Subcutaneous abdominal adipose tissue (tissue), 5 donors: ENCODE results near the gene LAMC3.

Source experiments
- H3K27ac ChIP-seq: one replicate; pipeline ENCODE4 v1.7.0; 2013; ENCODE audit warnings: low read depth, mild to moderate bottlenecking, inconsistent platforms, low read length, moderate library complexity
- H3K27me3 ChIP-seq, 5 donors: one replicate each; pipeline ENCODE4 v1.7.0; 2013; ENCODE audit warnings: low read length in 5 of 5, inconsistent platforms in 1 of 5; ENCODE audit not compliant: control insufficient read depth in 5 of 5, insufficient read depth in 4 of 5
- H3K36me3 ChIP-seq, 5 donors: one replicate each; pipeline ENCODE4 v1.7.0; 2013; ENCODE audit warnings: low read length in 5 of 5; ENCODE audit not compliant: control insufficient read depth in 5 of 5, insufficient read depth in 5 of 5
- H3K4me1 ChIP-seq, 5 donors: one replicate each; pipeline ENCODE4 v1.7.0; 2013; ENCODE audit warnings: low read length in 5 of 5, mild to moderate bottlenecking in 3 of 5, moderate library complexity in 1 of 5; ENCODE audit not compliant: control insufficient read depth in 5 of 5, insufficient read depth in 5 of 5
- H3K4me3 ChIP-seq, 5 donors: one replicate each; pipeline ENCODE4 v1.7.0; 2013; ENCODE audit warnings: low read length in 5 of 5, low read depth in 1 of 5
- H3K9ac ChIP-seq, 5 donors: one replicate each; pipeline ENCODE4 v1.7.0; 2013; ENCODE audit warnings: low read length in 5 of 5, mild to moderate bottlenecking in 4 of 5, moderate library complexity in 3 of 5
- H3K9me3 ChIP-seq, 5 donors: one replicate each; pipeline ENCODE4 v1.7.0; 2013; ENCODE audit warnings: low read length in 5 of 5; ENCODE audit not compliant: control insufficient read depth in 5 of 5
- donor health status: healthy.
- donor health status: healthy.
- donor health status: healthy.
- donor health status: healthy.
- donor health status: healthy.

Gene LAMC3

DNA sequence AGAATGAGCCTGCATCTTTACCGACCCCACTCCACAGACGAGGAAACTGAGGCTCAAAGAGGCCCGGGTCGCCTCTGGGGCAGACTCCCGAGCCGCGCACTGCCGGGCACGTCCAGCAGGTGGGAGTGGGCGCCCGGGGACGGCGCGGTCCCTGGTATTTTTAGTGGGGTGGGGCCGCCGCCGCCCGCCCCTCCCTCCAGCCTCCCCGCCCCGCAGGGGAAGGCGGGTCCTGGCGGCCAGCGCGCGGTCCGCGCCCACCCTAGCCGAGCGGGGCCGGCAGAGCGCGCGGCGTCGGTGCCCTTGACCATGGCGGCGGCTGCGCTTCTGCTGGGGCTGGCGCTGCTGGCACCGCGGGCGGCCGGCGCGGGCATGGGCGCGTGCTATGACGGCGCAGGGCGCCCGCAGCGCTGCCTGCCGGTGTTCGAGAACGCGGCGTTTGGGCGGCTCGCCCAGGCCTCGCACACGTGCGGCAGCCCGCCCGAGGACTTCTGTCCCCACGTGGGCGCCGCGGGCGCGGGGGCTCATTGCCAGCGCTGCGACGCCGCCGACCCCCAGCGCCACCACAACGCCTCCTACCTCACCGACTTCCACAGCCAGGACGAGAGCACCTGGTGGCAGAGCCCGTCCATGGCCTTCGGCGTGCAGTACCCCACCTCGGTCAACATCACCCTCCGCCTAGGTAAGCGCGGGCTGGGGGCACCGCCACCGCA lies at the start of gene LAMC3:
Gene LAMC3, plus strand, starts transcription at position 266 of the 710 bp plus-strand sequence. Its CDS starts 41 bp downstream, at position 307.
- H3K9ac ChIP-seq = no peak within 1 kb of the TSS
- peaks cover 28 to 46% (median 37%) of the 10 kb centered on the region in 5 donors for H3K27me3 ChIP-seq
- no peaks in the 10 kb centered on the region for H3K36me3 ChIP-seq
- H3K4me1 ChIP-seq = peaks cover 0 to 9% (median 2%) of the 10 kb centered on the region in 5 donors
- H3K4me3 ChIP-seq = peak within 1 kb of the TSS in 2 of 5 donors; percentile 22 to 31
- H3K27ac ChIP-seq = no peak within 1 kb of the TSS
- no peaks in the 10 kb centered on the region for H3K9me3 ChIP-seq

DNA sequence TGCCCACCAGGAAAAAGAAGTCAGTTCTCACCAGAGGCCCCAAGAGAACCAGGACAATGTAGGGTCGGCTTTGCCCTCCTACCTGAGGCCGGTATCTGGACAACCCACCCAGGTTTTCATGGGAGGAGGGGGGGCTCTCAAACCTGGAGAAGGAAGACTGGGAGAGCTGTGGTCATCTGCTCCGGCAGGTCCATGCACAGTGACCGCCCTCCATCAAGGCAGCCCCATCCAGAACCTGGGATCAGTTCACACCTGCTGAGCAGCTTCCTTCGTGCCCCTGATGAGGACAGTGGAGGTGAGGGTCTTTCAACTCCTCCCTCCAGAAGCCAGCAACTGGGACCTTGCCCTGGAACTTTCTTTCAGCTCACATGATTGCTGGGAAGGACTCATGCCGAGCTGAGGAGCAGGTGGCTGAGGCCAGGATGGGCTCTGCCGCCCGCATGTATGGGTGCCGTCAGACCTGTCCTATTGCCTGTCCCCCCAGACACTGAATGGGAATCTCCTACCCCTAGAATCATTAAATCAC lies 49.1 kb upstream of the LAMC3 start:
- no peak overlapping the region for H3K27ac ChIP-seq
- no peaks in the 10 kb centered on the region for H3K9me3 ChIP-seq
- no peak overlapping the region for H3K4me3 ChIP-seq
- H3K4me1 ChIP-seq = peaks cover 0 to 4% (median 0%) of the 10 kb centered on the region in 5 donors
- no peak overlapping the region for H3K9ac ChIP-seq
- no peaks in the 10 kb centered on the region for H3K36me3 ChIP-seq
- H3K27me3 ChIP-seq = peaks cover 11 to 26% (median 22%) of the 10 kb centered on the region in 5 donors

DNA sequence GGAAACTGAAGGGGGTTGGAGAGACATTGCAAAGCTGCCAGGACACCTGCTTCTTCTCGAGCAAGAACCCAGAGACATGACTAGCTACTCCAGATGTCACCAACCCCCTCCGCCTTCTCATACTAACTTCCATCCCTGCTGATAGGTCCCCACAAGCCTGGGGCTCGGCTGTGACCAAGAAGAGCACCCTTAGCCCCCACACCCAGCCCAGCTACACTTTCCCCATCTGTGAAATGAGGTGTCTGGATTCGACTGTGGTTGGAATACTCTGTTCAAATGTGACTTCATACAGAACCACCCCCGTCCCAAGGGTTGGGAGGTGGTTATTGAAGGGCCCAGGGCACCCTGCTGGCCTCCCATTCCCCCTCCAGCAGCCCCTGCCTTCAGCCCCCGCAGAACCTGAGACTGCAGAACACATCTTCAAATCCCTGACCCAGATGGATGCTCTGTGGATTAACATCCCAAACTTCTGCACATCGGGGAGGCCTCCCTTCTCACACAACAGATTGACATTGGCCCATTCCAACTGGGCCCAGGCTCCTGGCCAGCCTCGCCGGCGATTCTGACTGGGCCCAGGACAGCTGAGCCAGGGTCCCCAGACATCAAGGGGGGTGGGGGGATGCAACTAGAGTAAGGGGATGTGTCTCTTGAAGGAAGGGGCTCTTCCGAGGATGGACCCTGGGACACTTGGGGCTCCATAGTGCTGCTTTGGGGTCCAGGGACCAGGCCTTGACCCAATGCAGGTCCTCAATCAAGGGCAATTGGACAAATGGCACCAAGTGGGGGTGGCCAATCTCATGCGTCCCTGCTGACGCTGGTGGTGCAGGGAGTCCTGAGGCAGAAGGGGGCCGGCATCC lies 48.2 kb upstream of the LAMC3 start:
- no peak overlapping the region for H3K27ac ChIP-seq
- no peak overlapping the region for H3K9ac ChIP-seq
- H3K4me3 ChIP-seq = no peak overlapping the region
- H3K9me3 ChIP-seq = no peaks in the 10 kb centered on the region
- H3K36me3 ChIP-seq = no peaks in the 10 kb centered on the region
- peaks cover 11 to 25% (median 19%) of the 10 kb centered on the region in 5 donors for H3K27me3 ChIP-seq
- peaks cover 0 to 4% (median 0%) of the 10 kb centered on the region in 5 donors for H3K4me1 ChIP-seq

DNA sequence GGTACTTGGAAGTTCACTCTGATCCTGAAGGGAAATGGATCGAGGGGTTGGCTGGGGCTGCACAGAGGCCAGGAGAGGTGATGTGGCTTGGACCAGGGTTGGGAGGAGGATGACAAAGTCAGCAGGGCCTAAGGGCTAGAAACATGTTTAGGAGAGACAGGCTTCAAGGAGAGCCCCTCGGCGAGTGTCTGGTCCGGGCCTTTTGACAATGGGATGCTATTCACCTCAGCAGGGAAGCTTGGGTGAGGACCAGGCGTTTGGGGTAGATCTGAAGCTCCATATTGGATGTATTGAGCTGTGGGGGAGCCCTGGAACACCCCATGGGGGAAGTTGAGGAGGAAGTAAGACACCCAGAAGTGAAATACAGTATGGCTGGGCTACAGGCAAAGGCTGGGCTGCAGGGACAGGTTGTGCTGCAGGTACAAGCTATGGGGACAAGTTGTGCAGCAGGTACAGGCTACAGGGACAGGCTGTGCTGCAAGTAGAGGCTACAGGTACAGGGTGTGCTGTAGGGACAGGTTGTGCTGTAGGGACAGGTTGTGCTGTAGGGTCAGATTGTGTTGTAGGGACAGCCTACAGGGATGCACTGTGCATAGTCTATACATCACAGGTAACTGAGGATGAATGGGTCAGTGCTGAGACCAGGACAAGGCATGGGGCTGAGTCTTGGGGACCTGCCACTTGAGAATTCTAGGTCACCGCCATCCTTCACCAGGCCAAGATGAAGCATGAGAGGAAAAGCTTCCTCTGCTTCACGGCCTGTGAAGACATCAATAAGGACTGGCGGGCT lies 47.3 kb upstream of the LAMC3 start:
- H3K27ac ChIP-seq = no peak overlapping the region
- no peak overlapping the region for H3K9ac ChIP-seq
- no peaks in the 10 kb centered on the region for H3K9me3 ChIP-seq
- H3K36me3 ChIP-seq = no peaks in the 10 kb centered on the region
- H3K4me1 ChIP-seq = peaks cover 0 to 4% (median 0%) of the 10 kb centered on the region in 5 donors
- H3K4me3 ChIP-seq = no peak overlapping the region
- peaks cover 6 to 16% (median 11%) of the 10 kb centered on the region in 5 donors for H3K27me3 ChIP-seq

DNA sequence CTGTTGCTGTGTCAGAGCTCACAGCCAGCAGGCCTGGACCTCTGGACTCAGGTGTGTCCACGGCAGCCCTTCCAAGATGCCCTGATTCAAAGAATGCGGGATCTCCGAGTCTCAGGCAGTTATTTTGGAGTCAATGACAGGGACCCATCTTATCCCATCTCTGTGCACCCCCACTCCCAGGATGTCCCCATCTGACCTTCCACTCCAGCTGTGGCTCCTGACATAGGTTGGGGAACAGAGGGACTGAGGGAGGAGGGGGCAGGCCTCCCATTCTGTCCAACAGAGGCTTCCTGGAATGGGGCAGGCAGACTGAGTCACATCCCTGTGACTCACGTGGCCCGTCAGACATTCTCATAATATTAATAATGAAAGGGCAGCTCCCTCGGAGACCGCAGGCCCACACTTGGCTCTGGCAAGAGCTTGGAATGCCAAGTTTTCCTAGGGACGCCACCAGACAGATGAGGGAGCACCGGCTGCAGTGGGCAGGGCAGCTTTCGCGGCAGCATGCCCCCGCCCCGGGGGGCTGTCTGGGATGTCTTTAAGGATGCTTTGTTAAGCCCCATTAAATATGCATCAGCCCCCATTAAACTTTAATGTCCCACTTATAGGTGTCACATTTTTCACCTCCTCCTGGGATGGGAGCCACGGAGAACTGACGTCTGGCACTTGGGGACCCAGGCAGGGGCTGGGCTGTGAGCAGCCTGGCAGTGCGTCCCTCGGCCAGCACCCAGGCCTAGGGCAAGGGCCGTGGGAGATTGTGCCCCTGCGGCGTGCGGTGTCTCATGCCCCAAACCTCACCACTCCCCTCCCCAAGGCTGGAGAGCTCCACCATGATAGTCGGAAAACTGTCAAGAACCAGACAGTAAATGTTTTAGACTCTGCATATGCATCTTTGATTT lies 46.3 kb upstream of the LAMC3 start:
- no peaks in the 10 kb centered on the region for H3K36me3 ChIP-seq
- H3K4me1 ChIP-seq = peaks cover 0 to 4% (median 0%) of the 10 kb centered on the region in 5 donors
- H3K9me3 ChIP-seq = no peaks in the 10 kb centered on the region
- no peak overlapping the region for H3K9ac ChIP-seq
- no peak overlapping the region for H3K4me3 ChIP-seq
- H3K27ac ChIP-seq = no peak overlapping the region
- H3K27me3 ChIP-seq = peaks cover 0 to 7% (median 2%) of the 10 kb centered on the region in 5 donors

DNA sequence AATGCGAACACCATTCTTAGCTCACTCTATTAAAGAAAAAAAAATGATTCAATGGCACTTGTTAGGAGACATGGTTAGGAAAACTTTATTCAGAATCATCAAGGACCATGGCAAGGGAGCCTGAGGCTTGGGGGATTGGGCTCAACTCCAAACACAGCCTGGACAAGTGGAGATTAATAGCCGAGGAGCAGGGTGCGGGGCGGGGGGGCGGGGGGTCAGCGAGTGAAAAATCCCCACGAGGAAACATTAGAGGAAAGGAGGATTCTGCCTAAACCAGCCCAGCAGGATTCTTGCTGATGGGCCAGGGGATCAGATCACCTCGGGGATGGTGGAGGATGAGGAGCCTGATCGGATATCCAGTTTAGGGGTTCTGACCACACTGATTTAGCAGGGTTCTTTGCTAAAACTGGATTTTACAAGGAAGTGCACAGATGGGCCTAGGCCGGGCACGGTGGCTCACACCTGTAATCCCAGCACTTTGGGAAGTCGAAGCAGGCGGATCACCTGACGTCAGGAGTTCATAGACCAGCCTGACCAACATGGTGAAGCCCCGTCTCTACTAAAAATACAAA lies 45.6 kb upstream of the LAMC3 start:
- no peaks in the 10 kb centered on the region for H3K9me3 ChIP-seq
- H3K27me3 ChIP-seq = peaks cover 0 to 6% (median 0%) of the 10 kb centered on the region in 5 donors
- H3K4me1 ChIP-seq = peaks cover 0 to 4% (median 0%) of the 10 kb centered on the region in 5 donors
- no peak overlapping the region for H3K27ac ChIP-seq
- no peaks in the 10 kb centered on the region for H3K36me3 ChIP-seq
- H3K9ac ChIP-seq = no peak overlapping the region
- no peak overlapping the region for H3K4me3 ChIP-seq

DNA sequence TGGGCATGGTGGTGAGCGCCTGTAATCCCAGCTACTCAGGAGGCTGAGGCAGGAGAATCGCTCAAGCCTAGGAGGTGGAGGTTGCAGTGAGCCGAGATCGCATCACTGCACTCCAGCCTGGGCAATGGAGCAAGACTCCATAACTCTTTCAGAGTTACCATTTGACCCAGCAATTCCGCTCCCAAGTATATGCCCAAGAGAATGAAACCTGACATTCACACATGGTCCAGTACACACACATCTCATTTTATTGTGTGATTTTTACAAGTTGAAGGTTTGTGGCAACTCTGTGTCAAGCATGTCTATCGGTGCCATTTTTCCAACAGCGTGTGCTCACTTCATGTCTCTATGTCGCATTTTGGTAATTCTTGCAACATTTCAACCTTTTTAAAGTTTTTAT lies 45.1 kb upstream of the LAMC3 start:
- peaks cover 0 to 6% (median 0%) of the 10 kb centered on the region in 5 donors for H3K27me3 ChIP-seq
- H3K36me3 ChIP-seq = no peaks in the 10 kb centered on the region
- no peak overlapping the region for H3K27ac ChIP-seq
- H3K9ac ChIP-seq = no peak overlapping the region
- H3K4me3 ChIP-seq = no peak overlapping the region
- H3K4me1 ChIP-seq = peaks cover 0 to 4% (median 0%) of the 10 kb centered on the region in 5 donors
- H3K9me3 ChIP-seq = no peaks in the 10 kb centered on the region

DNA sequence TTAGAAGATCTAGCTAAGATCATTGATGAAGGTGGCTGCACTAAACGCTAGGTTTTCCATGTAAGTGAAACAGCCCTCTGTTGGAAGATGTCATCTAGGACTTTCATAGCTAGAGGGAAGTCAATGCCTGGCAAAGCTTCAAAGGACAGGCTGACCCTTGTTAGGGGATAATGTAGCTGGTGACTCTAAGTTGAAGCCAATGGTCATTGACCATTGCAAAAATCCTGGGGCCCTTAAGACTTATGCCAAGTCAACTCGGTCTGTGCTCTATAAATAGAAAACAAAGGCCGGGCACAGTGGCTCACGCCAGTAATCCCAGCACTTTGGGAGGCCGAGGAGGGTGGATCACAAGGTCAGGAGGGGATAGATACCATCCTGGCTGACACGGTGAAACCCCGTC lies 43.3 kb upstream of the LAMC3 start:
- no peaks in the 10 kb centered on the region for H3K9me3 ChIP-seq
- H3K27me3 ChIP-seq = peaks cover 0 to 6% (median 0%) of the 10 kb centered on the region in 5 donors
- no peak overlapping the region for H3K9ac ChIP-seq
- H3K4me3 ChIP-seq = no peak overlapping the region
- H3K36me3 ChIP-seq = no peaks in the 10 kb centered on the region
- no peak overlapping the region for H3K27ac ChIP-seq
- H3K4me1 ChIP-seq = peaks cover 0 to 4% (median 0%) of the 10 kb centered on the region in 5 donors
